Activated CD8-positive, alpha-beta memory T cell treated with anti-CD3 and anti-CD28 coated beads, Interleukin-2, amount 50 U/mL, for 4 hours (primary cell): Measurements from ENCODE around the gene EXOC2.
A peak's percentile ranks its signal among the peaks of the same experiment; 100 is the strongest.
"Not testable (repeated sequence)": the region's sequence is repeated elsewhere in the genome, so short reads cannot be mapped to it uniquely, and the experiment has no call there.

Experiments
- DNase-seq: peaks from one replicate; pipeline ENCODE4 v3.0.0-alpha.2; 2020

Gene EXOC2

GRCh38 chr6:582370-582769 is 110.6 kb downstream of the EXOC2 start:
- no peak for DNase-seq

GRCh38 chr6:579339-579738 is 113.6 kb downstream of the EXOC2 start:
- no peak for DNase-seq

DNA sequence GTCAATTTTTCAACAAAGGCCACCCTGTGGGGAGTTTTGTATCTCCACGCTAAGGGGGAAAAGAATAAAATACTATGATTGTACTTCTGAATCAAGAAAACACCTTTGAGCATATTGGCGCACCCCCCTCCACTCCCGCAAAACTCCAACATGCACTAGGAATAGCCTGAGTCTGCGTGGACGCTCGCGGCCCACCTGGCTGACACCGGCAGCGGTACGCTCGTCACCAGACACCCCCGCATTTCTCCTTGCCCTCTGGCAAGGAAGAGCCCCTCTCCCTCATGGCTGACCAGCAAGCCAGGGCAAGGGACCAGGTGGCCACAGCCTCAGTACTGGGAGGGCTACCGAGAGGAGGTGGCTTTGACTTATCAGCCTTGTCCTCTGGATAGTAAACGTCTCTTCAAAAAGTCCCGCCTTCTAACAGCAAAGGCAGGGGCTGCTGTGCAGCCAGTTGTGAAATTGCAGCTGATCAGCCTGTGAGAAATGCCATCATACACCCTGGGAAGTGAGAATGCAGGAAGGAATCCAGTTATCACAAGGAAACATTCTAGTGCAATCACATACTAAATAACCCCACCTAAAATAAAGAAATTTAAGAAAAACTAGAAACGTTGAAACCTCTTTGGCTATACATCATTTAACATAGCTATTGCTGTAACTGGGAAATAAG is 120.2 kb downstream of the EXOC2 start:
- DNase-seq, result no peak

DNA sequence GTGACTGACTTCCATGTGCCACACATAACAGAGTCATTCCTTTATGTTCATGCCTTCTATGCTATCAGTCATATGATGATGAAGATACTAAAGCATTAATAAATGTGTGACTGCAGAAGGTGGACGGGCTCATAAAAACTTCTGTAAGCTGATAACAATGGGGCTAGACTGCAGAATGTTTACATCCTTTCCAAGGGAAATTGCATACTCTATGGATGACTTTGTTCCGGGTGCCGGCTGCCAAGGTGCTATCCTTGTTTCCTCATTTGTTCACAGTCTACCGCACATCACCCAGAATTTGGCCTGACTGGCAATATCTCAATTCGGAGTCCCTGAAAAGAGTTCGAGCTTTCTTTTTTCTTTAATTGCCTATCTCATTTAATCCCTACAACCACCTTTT is 121.0 kb downstream of the EXOC2 start:
- DNase-seq, result no peak

GRCh38 chr6:570825-571224 is 122.1 kb downstream of the EXOC2 start:
- DNase-seq, result no peak

DNA sequence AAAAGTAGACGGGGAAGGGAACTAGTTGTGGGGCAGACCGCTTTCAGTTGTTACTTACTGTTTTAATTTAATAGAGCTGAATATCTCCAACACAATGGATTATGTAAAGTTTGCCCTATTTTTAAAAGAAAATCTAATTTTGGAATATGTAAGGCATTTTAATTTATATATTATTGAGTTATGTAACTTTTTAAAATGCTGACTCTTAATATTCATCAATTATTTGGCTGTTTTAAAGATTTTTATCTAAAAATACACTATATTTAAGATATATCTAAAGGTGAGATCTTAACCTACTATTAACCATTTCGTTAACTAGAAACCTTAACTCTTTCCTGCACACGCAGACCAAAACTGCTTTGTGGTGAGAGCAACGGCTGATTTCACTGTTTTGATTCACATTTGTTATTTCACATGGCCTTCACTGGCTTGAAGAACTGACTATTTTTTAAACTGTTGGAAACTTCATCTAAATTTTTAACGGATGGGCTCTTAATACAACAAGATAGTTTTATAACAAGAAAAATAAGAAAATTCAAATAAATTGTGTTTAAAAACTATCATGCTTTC is 123.9 kb downstream of the EXOC2 start:
- DNase-seq, result no peak

GRCh38 chr6:568085-568484 is 124.9 kb downstream of the EXOC2 start:
- no peak for DNase-seq

- no peak for DNase-seq
These were observed 129.1 kb downstream of the EXOC2 start for GRCh38 chr6:563863-564262.

DNA sequence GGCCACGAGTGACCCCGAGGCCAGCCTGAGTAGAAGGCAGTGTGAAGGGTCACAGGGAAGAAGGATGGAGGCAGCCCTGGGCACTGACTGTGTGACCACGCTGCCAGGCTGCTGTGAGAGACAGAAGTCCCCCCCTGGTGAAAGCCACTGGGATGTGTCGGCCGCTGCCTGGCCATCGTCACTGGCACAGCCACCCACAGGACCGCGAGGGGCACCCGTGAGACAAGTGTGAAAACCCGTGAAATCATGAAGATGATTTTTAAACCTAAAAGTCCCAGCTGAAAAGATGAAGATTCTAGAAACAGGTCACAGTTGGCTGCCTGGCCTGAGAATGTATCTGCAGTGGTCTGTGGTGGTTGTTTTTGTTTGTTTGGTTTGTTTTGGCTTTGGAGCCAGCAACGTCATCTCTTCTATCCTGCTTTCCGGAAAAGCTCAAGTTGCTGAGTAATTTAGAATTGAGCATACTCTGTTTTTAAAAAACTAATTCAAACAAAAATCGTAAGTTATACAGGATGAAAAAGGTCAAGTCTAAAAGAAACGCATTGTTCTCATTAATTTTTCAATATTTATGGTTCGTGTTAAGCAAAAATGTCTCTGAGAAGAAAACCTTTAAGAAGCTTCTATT is 130.8 kb downstream of the EXOC2 start:
- no peak for DNase-seq

DNA sequence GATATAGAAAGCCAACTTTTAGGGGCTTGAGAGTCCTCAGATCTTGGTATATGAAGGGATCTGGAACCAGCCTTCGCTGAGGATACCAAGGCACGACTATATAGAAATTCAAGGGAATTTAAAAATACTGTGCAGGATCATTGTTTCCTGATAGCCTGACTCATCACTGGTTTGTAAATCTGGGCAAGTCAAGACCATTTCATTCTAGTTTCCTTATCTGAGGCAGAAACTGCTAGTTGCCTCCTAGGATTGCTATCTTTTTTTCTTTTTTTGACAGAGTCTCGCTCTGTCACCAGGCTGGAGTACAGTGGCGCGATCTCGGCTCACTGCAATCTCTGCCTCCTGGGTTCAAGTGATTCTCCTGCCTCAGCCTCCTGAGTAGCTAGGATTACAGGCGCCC is 131.6 kb downstream of the EXOC2 start:
- not testable (repeated sequence) for DNase-seq

- DNase-seq, result no peak
These were observed 134.0 kb downstream of the EXOC2 start for GRCh38 chr6:558959-559358.

GRCh38 chr6:558089-558488 is 134.8 kb downstream of the EXOC2 start:
- no peak for DNase-seq

DNA sequence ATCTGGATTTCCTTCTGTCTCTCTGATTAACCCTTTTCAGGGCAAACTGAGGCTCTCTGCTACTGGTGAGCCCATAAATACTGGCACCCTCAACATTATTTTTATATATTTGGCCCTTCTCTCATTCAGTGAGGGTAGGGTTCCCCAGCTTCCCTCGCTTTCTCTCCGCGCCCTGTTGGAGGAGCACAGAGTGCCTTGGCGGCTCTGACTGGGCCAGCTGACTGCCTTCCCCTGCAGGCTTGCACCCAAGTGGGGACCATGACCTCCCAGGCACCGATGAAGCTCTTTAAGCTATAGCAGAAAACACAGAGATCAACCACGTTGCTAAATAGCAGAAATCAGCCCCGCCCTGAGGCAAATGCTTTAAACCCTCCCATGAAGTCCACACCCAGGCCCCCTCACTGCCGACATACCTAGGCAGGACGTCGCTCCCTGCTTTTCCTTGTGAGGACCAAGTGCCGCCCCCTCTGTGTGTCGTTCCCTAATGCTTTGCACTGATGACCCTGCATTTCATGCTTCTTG is 141.0 kb downstream of the EXOC2 start:
- no peak for DNase-seq

GRCh38 chr6:551405-551804 is 141.5 kb downstream of the EXOC2 start:
- DNase-seq, result peak; percentile 53

- no peak for DNase-seq
These were observed 143.0 kb downstream of the EXOC2 start for GRCh38 chr6:549906-550305.

GRCh38 chr6:548517-548916 is 144.4 kb downstream of the EXOC2 start:
- no peak for DNase-seq

GRCh38 chr6:548091-548490 is 144.8 kb downstream of the EXOC2 start:
- DNase-seq, result no peak

DNA sequence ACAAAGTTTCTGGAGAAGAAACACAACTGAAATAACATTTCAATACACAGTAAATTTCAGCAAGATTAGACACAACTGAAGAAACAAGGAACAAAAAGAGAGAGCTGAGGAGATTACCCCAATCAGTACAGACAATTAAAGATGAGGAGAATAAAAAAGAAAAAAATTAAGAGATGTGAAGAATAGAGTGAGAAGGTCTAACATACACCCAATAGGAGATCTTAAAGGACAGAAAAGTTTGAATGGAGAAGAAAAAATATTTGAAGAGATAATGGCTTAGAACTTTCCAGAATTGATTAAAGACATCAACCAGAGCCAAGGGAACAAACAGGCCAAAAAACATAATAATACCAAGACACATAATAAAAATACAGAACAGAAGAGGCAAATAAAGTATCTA is 152.4 kb downstream of the EXOC2 start:
- no peak for DNase-seq

- DNase-seq, result no peak
These were observed 155.8 kb downstream of the EXOC2 start for GRCh38 chr6:537114-537513.

- DNase-seq, result no peak
These were observed 162.5 kb downstream of the EXOC2 start for GRCh38 chr6:530425-530824.

- no peak for DNase-seq
These were observed 163.9 kb downstream of the EXOC2 start for GRCh38 chr6:528989-529388.

DNA sequence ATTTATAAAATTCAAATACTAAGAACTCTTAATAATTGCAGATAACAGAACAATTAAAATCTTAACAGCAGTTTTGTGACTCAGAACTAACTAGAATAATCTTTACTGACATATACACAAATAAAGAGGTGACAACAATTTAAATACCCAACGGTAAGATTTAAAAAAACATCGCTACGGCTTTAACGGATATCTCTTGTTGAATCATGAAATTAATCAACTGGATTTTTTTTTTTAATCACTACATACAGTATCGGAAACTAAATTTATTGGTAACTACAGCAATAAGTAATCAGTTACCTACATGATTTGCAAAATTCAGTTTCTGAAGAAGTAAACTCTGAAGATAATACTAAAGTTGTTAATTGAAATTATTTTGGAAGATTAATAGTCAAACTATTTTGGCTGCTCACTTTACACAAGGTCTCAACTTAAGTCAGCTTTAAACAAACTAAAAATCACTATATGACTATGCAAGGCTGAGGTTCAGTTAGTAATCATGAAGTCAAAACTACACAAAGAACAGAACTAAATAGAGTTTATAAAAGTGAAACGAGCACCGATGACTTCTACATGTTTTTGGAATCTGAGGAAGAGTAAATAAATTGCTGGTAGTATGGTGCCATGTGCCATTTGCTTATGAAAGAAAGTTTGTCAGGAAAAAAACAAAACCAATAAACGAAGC is 164.8 kb downstream of the EXOC2 start:
- no peak for DNase-seq

DNA sequence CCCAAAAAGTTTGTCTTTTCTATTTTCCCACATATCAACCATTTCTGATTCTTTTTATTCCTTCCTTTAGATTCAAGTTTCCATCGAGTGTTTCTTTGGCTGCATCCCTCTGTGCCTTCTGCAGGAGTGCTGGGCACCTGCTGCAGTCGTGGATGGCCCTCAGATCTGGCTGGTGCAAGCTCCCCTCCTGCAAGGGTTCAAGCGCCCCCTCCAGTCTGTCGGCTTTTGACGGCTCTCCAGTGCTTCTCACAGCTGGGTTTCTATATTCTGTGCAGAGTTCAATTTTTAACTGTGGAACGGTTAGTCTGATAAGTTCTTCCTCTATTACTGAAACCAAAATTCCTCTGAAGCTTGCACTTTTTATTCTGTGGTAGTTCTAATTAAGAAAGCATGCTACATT is 168.1 kb downstream of the EXOC2 start:
- DNase-seq, result peak; percentile 51

DNA sequence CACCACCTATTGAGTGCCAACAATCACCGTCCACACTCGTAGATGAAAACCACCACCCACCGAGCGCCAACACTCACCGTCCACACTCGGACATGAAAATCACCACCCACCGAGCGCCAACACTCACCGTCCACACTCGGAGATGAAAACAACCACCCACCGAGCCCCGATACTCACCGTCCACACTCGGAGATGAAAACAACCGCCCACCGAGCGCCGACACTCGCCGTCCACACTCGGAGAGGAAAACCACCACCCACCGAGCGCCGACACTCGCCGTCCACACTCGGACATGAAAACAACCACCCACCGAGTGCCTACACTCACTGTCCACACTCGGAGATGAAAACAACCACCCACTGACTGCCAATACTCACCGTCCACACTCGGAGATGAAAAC is 172.1 kb downstream of the EXOC2 start:
- no peak for DNase-seq
